ENCODE measurements around the gene DSCAML1.

DNA sequence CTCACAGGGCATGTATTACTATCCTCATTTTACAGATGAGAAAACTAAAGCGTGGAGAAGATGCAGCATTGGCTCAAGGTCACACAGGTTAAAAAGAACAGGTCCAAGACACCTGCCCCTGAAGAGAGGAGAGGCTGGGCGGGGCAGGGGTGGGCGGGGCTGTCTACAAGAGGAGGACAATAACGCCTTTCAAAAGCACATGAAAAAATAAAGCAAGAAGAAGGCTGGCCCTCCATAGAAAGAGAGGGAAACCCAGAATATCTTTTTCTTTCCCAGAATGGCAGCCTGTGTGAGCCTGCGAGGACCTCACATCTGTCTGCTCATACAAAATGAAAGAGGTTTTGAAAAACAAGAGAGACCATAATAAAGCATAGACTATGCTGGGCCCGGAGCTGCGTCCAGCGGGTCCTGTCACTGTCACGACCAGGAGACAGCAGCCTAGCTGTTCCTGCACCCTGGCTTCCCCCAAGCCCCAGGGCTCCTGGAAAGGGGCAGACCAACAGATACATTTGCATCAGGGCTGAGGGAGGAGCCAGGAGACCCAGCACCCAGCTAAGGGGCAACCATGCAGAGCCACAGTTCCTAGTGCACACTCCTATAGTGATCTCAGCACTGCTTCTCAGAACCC lies 61.6 kb downstream of the DSCAML1 start:
- TF ChIP-seq, protein P1, sequence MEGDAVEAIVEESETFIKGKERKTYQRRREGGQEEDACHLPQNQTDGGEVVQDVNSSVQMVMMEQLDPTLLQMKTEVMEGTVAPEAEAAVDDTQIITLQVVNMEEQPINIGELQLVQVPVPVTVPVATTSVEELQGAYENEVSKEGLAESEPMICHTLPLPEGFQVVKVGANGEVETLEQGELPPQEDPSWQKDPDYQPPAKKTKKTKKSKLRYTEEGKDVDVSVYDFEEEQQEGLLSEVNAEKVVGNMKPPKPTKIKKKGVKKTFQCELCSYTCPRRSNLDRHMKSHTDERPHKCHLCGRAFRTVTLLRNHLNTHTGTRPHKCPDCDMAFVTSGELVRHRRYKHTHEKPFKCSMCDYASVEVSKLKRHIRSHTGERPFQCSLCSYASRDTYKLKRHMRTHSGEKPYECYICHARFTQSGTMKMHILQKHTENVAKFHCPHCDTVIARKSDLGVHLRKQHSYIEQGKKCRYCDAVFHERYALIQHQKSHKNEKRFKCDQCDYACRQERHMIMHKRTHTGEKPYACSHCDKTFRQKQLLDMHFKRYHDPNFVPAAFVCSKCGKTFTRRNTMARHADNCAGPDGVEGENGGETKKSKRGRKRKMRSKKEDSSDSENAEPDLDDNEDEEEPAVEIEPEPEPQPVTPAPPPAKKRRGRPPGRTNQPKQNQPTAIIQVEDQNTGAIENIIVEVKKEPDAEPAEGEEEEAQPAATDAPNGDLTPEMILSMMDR (IDR thresholded peaks at IDR 0.05; ENCODE audit: low read length) = no peak
- TF ChIP-seq EZH2 (IDR thresholded peaks at IDR 0.05; ENCODE audit: borderline replicate concordance, low read length) = no peak

Measured in OCI-LY1 (cell line).